Adrenal gland (tissue), 19 donors: ENCODE data around the gene BEST4. TPM values are rescaled to one million over a fixed set of nuclear protein-coding genes. Genes with fewer than 3 reads are reported as not detected.

Experiments used
- DNase-seq, 7 donors: peaks; one replicate each; pipeline ENCODE4 v3.0.0-alpha.2; 2019 to 2020
- H3K27ac ChIP-seq, 5 donors: fragments of 200-600 bp; sonication (generic) in 4 of 5; 1 replicate in 3 of 5; 2 replicates in 2 of 5; pipeline versions ENCODE4 v1.5.1 to v1.8.0; 2016 to 2020; ENCODE audit warnings: mild to moderate bottlenecking in 1 of 5
- H3K27me3 ChIP-seq: fragments of 200-600 bp; 2 replicates; pipeline ENCODE4 v1.8.0; 2021
- H3K36me3 ChIP-seq, 2 donors: fragments of 200-600 bp; replicated peaks in 1 of 2; 1 replicate in 1 of 2; 2 replicates in 1 of 2; pipeline versions ENCODE4 v1.5.1 to v1.8.0; 2018 to 2022
- H3K4me1 ChIP-seq, 2 donors: fragments of 200-600 bp; replicated peaks in 1 of 2; 1 replicate in 1 of 2; 2 replicates in 1 of 2; pipeline versions ENCODE4 v1.5.1 to v1.8.0; 2018 to 2021
- H3K4me3 ChIP-seq, 4 donors: fragments of 200-600 bp; sonication (generic) in 3 of 4; one replicate each; pipeline ENCODE4 v1.5.1; 2016 to 2018
- H3K9me3 ChIP-seq, 3 donors: fragments of 200-600 bp; sonication (generic) in 1 of 3; replicated peaks in 1 of 3; 1 replicate in 2 of 3; 2 replicates in 1 of 3; pipeline versions ENCODE4 v1.5.1 to v1.8.0; 2016 to 2021
- CTCF ChIP-seq, 6 experiments: fragments of 450-650 bp in 4 of 6; fragments of 200-600 bp in 2 of 6; sonication (generic) in 1 of 6; IDR thresholded peaks; 1 replicate in 5 of 6; 2 replicates in 1 of 6; pipeline versions ENCODE4 v1.5.1 to v1.8.0; 2016 to 2021; ENCODE audit warnings: antibody characterized with exemption in 6 of 6, mild to moderate bottlenecking in 2 of 6, moderate library complexity in 1 of 6
- POLR2A ChIP-seq, 2 donors: fragments of 450-650 bp; IDR thresholded peaks; one replicate each; pipeline ENCODE4 v1.6.1; 2017; ENCODE audit warnings: antibody characterized with exemption in 2 of 2, mild to moderate bottlenecking in 2 of 2, moderate library complexity in 1 of 2
- WGBS, 4 donors: extraction: QIAGEN DNeasy Blood & Tissue Kit in 2 of 4; methylation state at CpG; one replicate each; pipeline versions ENCODE4 v1.1.5 to v1.1.7; 2013 to 2017; 5-methylcytosine and 5-hydroxymethylcytosine counted together
- intact Hi-C, 2 donors: fragments of 100-400 bp; cut with DNase I; formaldehyde crosslinking; loops; one replicate each; pipeline versions ENCODE4 v1.14.1 to v1.15.0; 2022 to 2023
- long read RNA-seq, 10 donors: library from polyadenylated mRNA in 3 of 10; unstranded in 2 of 10; stranded (forward) in 1 of 10; transcript quantifications; one replicate each; pipeline ENCODE4 v2.0.0 and lab custom pipeline, GENCODE V29; 2021 to 2026
- polyA plus RNA-seq, 3 donors: library from polyadenylated mRNA; stranded (reverse); fragments of 200-250 nt in 2 of 3; fragments of 350-450 nt in 1 of 3; fragmentation: Illumina TruSeq in 1 of 3; extraction: RNeasy Lipid Tissue Mini Kit (QIAGEN cat#74804) in 1 of 3; gene quantifications; one replicate each; pipeline ENCODE4 v1.2.3, GENCODE V29; 2013 to 2014
- total RNA-seq, 9 donors: library from RNA; depleted of rRNA in 4 of 9; stranded (reverse); fragments of >200 nt in 4 of 9; fragments of 120-200 nt in 1 of 9; fragmentation: NEBNext Ultra II Directional in 1 of 9; extraction: Animal tissue kit (Norgen Biotek cat#: 25700) in 1 of 9; gene quantifications; one replicate each; pipeline versions ENCODE4 v1.1.0 to v1.2.4, GENCODE V29; 2013 to 2023
- donor health status: healthy with polysubstance abuse.
- donor health status: Bipolar disorder and iron deficiency.
- donor health status: DM: yes; HTN: yes; CAD: no.
- donor health status: DM: no; HTN: no; CAD: no.
- donor health status: DM: no; HTN: no; CAD: no.
- donor health status: DM: yes; HTN: yes; CAD: no.

Gene BEST4
- total RNA-seq (1 to 10 TPM in 2 of 9 donors, under 1 TPM in 6, not detected in 1; 0.12 to 3.1 (median 0.65) TPM), polyA plus RNA-seq (1 to 10 TPM in 2 of 3 donors, under 1 TPM in 1; 0.09 to 6.2 (median 5.3) TPM)
- long read RNA-seq, donor 1 = 0 reads
- long read RNA-seq, donor 2 = 0 reads
- long read RNA-seq, donor 3 = 0 reads
- long read RNA-seq, donor 4, partial matches to known transcripts = 1 of 1 reads
- long read RNA-seq, donor 4, other reads (novel, unspliced or antisense) = 0 of 1 reads
- long read RNA-seq, donor 5, partial matches to known transcripts = 1 of 5 reads
- long read RNA-seq, donor 5, other reads (novel, unspliced or antisense) = 4 of 5 reads
- long read RNA-seq, donor 6 = 0 reads
- long read RNA-seq, donor 7 = 0 reads
- long read RNA-seq, donor 8 = 0 reads
- long read RNA-seq, donor 9 = 0 reads
- long read RNA-seq, donor 10 = 0 reads

GRCh38 chr1:44788120-44788860 is at the start of gene BEST4:
BEST4 (minus strand) TSS chr1:44788170; CDS start chr1:44787705, 465 bp downstream.
- H3K27ac ChIP-seq = no peak within 1 kb of the TSS

GRCh38 chr1:44835738-44836675 is 48.0 kb upstream of the BEST4 start:
- Histone ChIP-seq H3K9me3 (no peaks in the 10 kb centered on the region), H3K27ac (no peak overlapping the region), H3K27me3 (no peaks in the 10 kb centered on the region), H3K4me3 (no peak overlapping the region), H3K4me1 (peaks cover 0 to 12% of the 10 kb centered on the region in 2 donors), H3K36me3 (no peaks in the 10 kb centered on the region)
- DNase-seq = peak; percentile 88 to 95 (median 91)
- intact Hi-C loops = loop anchor here in 1 of 2 donors (5.0 kb wide), 1 partner anchor 171 kb away; no protein-coding TSS in a partner anchor
- 65 to 68% (median 66%) methylated on average over 23 of the region's 23 CpGs for WGBS, 4 donors
- TF ChIP-seq CTCF (IDR thresholded peaks at IDR 0.05) (peak; percentile 70 to 88 (median 83)), POLR2A (IDR thresholded peaks at IDR 0.05) (no peak)

More at GRCh38 chr1:44788120-44788860, at the start of gene BEST4:
- intact Hi-C loops = loop anchor here in 1 of 2 donors (10.0 kb wide), 1 partner anchor 53 kb away; the partner anchor contains the start of genes KIF2C and RNU5D-1
- peaks cover 11 to 25% of the 10 kb centered on the region in 2 donors for H3K4me1 ChIP-seq
- H3K9me3 ChIP-seq = no peaks in the 10 kb centered on the region
- no peaks in the 10 kb centered on the region for H3K36me3 ChIP-seq
- H3K27me3 ChIP-seq = no peaks in the 10 kb centered on the region
- DNase-seq = no peak
- H3K4me3 ChIP-seq = no peak within 1 kb of the TSS
- no peak for TF ChIP-seq POLR2A (IDR thresholded peaks at IDR 0.05)
- TF ChIP-seq CTCF (IDR thresholded peaks at IDR 0.05) = no peak
- 72 to 85% (median 80%) methylated on average over 6 to 9 of the region's 9 CpGs for WGBS, 4 donors

GRCh38 chr1:44834328-44834727 is 46.4 kb upstream of the BEST4 start:
- intact Hi-C loops = loop anchor here in 1 of 2 donors (5.0 kb wide), 1 partner anchor 37 kb away; no protein-coding TSS in a partner anchor
- 65 to 83% (median 73%) methylated on average over 7 of the region's 7 CpGs for WGBS, 4 donors
- peaks cover 0 to 12% of the 10 kb centered on the region in 2 donors for H3K4me1 ChIP-seq
- no peak for TF ChIP-seq CTCF (IDR thresholded peaks at IDR 0.05)
- TF ChIP-seq POLR2A (IDR thresholded peaks at IDR 0.05) = no peak
- H3K9me3 ChIP-seq = no peaks in the 10 kb centered on the region
- H3K27me3 ChIP-seq = no peaks in the 10 kb centered on the region
- DNase-seq = peak in 1 of 7 donors; percentile 5
- no peak overlapping the region for H3K27ac ChIP-seq
- no peaks in the 10 kb centered on the region for H3K36me3 ChIP-seq
- H3K4me3 ChIP-seq = no peak overlapping the region
